NK-92 (cell line): ENCODE measurements around the gene B3GALT4.
"Not testable (repeated sequence)": the region's sequence is repeated elsewhere in the genome, so short reads cannot be mapped to it uniquely, and the experiment has no call there.

Experiments used
- DNase-seq: peaks from one replicate; lab custom pipeline; 2025; ENCODE audit not compliant: unreplicated experiment; lab: John Stamatoyannopoulos, UW

The B3GALT4 gene

DNA sequence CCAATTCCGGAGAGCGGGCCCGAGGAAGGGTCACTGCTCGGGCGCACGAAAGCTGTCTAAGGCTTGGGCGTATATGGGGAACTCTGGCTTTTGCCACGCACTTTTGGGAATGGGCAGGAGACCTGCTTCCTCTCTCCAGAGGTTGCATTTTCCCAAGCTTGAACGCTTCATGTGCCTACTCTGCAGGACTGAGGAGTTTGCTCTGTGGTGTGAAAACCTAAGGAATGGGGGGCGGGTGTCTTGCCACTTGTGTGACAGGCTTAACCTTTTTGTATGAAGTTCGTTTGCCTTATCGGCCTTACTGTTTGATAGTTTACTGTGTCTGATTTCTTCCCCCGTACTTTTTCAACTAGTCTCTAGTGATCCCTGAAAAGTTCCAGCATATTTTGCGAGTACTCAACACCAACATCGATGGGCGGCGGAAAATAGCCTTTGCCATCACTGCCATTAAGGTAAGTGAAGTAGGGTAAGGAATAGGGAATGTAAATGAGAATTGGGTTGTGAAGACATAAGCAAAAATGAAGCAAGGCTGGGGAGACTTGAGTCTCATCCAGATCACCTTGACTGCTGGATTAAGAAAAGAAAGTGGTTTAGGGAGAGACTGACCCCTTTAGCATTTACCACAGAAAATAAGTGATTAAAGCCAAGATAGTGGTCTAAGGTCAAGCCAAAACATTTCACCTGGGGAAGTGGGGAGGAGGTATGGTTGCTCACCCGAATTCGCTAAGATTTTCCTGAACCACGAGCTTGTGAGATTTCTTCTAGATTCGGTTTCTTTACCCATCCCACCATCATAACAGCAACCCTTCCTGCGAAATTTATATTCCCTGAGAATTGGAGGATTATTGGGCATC lies 4.4 kb upstream of the B3GALT4 start:
- DNase-seq, result no peak

DNA sequence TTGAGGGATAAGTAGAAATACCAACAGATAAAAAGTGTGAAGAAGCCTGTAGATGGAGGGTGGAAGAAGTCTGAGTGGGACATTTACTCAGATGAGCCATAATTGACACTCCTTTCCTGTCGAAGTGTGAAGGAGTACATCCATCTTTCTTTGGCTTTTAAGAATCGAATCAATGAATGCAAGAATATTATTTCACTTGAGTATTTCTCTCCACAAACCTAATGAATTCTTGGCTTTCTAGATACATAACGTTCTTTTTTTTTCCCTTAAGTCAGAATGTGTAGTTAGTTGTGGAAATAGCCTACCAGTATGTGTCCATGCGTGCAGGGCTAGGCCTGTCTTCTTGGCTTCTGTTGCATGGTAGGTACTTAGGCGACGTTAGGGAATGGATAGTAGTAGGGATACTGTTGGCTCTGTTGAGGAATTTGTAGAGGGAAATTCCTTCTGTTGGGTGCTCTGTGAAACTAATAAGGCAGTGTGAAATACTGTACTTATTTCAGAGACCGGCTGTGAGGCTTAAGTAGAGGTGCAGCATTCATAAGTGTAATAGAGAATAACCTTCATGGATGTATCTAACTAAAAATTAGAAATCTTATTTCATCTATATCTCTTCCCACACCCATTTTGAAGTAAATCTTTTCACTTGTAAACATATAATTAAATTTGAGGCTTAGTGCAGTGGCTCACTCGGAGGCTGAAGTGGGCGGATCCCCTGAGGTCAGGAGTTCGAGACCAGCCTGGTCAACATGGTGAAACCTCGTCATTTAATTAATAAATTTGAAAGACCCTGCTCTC lies 3.6 kb upstream of the B3GALT4 start:
- no peak for DNase-seq

GRCh38 chr6:33273924-33274902 lies 2.7 kb upstream of the B3GALT4 start:
- DNase-seq, result no peak

GRCh38 chr6:33275795-33276580 lies 935 bp upstream of the B3GALT4 start:
- DNase-seq, result not testable (repeated sequence)

GRCh38 chr6:33276581-33276863 lies 401 bp upstream of the B3GALT4 start:
- DNase-seq, result no peak

GRCh38 chr6:33277663-33278391 lies 904 bp downstream of the B3GALT4 start:
- DNase-seq, result no peak

DNA sequence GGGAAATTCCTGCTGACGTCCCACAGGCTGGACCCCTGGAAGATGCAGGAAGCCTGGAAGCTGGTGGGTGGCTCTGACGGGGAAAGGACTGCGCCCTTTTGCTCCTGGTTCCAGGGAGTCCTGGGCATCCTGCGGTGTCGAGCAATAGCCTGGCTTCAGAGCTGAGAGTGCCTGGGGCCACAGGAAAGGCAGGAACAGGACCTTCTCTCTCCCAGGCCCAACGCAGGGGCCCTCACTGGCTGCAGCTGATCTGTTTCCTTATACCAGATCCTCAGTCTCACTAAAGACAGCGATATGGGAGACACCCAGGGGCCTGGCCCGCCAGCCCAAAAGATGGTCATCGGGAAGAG lies 1.4 kb downstream of the B3GALT4 start:
- DNase-seq, result no peak

- DNase-seq, result no peak
Measured at GRCh38 chr6:33278810-33279209, 1.9 kb downstream of the B3GALT4 start.

DNA sequence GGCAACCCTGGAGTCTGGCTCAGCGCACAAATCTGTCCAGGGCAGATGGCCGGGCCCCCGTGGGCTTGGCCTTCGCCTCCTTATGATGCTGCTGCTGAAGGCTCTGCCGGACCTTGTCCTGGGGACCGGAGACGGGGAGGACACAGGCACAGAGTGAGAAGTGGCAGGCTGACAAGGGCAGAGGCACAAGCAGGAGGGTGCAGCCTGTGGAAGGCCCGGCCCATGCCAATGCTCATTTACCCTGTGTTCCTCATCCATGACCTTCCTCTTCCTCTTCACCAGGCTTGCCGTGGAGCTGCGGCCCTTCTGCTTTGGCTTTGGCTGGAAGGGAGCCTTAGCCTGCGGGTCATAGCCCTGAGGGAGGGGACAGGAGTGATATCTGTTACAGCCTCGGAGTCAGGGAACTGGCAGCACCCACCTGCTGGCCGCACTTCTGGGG lies 2.4 kb downstream of the B3GALT4 start:
- DNase-seq, result no peak

GRCh38 chr6:33279971-33280511 lies 3.1 kb downstream of the B3GALT4 start:
- DNase-seq, result no peak

- no peak for DNase-seq
Measured at GRCh38 chr6:33280539-33280938, 3.6 kb downstream of the B3GALT4 start.

- DNase-seq, result not testable (repeated sequence)
Measured at GRCh38 chr6:33285214-33285613, 8.3 kb downstream of the B3GALT4 start.

DNA sequence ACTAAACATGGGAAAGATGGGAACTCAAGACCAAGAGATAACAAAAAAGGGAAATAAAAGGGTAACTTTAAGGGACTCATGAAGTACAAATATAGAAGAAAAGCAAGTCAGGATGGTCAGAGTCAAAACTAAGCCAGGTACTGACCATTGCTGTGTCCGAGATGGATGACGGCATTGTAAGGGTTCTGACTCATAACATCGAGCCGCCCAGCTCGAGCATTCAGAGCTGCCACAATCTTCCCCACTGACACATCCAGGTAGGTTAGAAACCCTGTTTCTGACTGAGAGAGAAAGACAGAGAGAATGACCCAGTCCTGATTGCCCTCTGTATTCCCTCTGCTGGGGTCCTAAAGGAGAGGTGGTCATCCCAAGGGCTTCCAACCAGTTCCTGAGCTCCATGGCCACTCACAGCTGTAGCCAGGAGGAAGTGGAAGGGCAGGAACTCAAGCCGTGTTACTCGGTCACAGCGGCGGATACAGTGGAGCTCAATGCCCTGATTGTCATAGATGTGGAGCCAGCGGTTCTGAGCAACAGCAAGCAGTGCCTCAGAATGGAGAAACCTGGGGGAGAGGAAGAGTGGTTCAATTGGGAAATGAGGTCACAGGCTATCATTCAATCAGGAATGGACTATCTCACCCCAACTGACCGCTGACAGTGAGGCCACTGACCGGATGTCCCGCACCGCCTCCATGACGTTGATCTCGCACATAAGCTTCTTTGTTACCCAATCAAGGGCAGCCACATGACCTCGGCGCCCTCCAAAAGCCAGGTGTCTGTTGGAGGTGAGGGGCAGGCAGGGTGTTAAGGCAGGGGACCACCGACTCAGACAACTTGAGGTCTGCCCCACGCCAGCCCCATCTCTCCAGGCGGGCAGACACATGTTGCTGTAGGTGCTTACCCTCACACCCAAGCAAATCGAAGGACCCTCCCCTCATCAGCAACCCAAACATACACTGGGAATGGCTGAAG lies 10.3 kb downstream of the B3GALT4 start:
- DNase-seq, result no peak

GRCh38 chr6:33288141-33288920 lies 11.4 kb downstream of the B3GALT4 start:
- DNase-seq, result no peak

GRCh38 chr6:33288921-33289783 lies 12.2 kb downstream of the B3GALT4 start, which contains the start of the genes PFDN6 and WDR46:
TSS of gene PFDN6 (plus strand) at chr6:33289601. CDS start at chr6:33289857, 256 bp downstream.
TSS of gene WDR46 (minus strand) at chr6:33289239. CDS start at chr6:33289170, 69 bp downstream.
- DNase-seq, result no peak

DNA sequence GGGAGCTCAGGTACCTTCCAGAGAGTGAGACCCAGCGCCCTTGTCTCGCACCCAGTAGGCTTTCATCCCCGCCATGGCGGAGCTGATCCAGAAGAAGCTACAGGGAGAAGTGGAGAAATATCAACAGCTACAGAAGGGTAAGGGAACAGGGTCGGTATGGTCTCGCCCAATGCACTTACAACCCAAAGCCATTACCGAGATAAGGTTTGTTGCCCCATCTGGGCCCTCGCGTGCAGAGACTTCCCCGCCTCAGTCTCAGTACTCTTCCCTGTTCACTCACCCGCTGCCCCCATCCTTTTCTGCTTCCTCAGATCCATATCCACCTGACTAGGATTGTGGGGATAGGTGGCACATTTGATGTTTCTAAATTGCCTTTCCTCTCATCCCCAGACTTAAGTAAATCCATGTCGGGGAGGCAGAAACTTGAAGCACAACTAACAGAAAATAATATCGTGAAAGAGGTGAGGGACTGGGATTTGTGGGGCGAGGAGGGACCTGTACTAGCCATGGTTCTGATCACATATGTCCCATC lies 12.9 kb downstream of the B3GALT4 start:
- no peak for DNase-seq
